Measurements from ENCODE around the gene KCNQ4.
A peak's percentile ranks its signal among the peaks of the same experiment; 100 is the strongest.

The KCNQ4 gene

DNA sequence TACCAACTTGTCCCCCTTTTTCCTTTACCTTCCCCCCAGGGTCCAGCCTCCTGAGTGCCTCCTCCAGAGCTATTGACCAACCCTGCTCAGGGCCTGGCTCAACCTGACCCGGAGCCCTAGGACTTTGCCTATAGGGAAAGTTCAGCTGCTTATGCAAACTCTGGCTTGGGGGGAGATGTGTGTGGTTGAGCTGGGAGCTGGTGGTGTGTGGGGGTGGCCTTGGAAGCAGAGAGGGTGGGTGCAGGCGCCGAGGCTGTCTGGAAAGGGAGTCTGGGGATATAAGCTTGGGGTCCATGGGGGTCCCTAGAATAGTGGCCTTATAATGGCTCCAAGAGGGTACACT, 14.1 kb downstream of the KCNQ4 start:
- DNase-seq: no peak

DNA sequence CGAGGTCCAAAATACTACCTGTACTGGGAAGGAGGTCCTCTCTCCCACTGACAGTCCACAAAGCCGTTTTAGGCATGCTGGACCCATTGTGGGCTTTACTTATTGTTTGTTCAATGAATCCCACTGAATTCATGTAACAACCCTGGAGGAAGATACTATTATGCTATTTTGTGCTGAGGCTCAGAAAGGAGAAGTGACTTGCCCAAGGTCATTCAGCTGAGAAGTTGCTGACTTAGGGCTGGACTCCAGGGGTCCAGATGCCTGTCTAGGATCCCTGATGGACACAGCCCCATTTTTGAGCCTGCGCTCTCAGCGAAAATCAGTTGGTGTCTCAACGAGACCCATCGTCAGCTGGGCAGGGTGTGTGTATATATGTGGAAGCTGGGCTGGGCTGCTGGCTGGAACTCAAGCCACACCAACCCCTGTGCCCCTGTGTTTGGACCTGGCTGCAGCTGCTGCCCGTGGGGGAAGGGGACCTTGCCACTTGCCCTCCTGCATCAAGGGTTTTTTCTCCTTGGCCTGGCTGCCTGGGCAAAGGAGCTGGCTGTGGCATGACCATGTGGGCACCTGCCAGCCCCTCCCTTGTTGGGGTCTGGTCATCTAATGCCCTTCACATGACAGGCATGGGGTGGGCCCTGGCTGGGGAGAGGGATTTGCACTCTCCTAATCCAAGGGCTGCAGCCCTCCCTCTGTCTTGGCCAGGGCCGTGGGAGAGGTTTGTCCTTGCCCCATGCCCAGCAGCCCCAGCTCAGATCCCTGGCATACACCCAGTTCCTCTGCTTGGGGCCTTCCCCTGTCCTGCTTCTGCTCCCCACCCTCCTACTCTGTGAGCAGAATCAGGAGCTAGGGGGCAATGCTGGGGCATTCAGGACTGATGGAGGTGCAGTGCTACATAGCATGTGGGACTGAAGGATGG, 15.0 kb downstream of the KCNQ4 start:
- DNase-seq: no peak

DNA sequence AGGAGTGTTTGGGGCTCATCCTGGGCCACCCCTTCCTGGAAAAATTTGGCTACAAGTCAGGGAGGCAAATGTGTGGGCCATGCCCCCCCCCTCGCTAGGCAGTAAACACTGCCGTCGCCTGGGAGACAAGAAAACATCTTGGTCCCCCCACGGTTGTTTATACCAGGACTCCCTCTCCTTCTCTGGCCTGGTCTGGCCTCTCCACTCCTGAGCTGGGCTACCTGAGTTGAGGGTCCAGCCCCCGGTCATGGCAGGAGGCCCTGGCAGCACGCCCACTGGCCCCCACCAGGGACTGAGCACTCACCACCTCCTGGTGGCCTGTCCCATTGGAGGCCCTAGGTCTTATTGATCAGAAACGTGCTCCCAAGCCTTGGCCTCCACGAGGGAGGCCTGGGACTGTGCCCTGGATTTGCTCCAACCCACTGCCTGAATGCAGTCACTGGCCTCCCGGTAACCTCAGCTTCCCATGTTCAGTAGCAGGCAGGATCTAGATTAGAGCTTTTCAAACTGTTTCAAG, 15.8 kb downstream of the KCNQ4 start:
- DNase-seq: no peak

DNA sequence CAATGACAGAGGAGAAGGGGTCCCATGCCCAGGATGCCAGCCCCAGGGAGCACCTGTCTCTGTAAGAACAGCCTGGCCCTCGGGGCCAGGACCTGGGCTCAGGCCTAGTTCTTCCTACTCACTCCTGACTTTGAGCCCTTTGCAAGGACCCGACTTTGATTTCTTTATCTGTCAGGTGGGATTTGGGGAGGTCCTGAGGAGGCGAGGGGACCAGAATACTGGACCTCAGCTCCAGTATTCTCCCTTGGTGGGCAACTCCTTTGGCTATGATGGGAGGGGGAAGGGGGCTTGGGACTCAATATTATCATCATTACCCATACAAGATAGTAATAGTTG, 18.1 kb downstream of the KCNQ4 start:
- DNase-seq: no peak

DNA sequence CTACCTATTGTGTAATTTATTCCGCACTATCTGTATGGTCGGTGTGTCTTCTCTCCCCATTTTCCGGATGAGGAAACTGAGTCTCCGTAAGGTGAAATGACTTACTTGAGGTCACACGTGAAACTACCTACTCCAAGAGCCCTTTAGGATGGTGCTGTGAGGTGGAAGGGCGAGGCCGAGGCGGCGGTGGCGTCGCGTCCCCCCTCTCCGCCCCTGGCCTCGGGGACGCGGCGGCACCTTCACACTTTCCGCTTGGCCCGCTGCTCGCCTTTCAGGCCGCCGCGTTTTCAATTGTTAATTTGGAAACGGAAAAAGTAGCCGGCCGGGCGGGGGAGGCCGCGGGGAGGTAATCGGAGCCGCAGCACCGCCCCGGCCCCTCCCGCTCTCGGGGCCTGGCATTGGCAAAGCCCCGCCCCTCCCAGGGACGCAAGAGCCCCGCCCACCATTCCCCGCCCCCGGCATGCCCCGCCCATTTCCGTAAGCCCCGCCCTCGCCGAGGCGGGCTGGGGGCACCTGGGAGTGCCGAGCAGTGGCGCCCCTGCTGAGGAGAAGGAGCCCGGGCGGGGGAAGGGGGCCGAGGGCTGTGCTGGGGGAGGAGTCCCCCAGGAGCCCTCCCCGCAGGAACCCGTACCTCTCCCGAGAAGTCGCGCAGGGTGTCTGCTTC, 18.6 kb downstream of the KCNQ4 start:
- DNase-seq: peak; percentile 59 to 78 (median 70)

DNA sequence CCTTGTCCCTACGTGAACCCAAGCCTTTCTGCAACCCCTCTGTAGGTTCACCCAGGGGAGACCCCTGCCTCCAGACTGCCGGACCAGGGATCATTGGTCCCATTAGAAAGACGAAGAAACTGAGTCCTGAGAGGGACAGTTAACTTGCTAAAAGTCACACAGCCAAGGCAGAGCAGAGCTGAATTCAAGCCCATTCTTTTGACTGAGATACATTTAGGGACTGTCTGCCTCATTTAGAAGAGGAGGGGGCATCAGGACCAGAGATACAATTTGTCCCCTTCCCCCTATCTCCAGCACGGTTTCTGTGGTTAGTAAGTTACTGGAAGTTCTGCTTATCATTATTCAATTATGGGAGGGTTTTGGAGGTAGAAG, 19.1 kb downstream of the KCNQ4 start:
- DNase-seq: no peak

DNA sequence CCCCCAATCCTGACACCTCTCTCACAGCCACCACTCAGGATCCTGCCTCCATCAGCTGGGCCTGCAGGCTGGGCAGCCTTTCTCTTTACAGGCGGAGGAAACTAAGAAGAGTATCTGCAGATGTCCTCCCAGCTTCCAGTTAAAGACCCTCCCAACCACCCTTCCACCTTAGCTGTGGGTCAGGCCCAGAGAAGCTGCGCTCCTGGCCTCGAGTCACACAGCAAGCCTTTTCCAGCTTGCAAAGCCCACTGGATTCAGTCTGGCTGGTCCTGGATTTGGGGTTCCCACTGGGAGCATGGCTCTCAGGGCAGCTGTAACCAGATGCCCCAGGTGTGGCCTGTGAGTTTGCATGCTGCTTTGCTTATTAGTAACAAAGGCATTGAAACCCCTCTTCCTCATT, 19.9 kb downstream of the KCNQ4 start:
- DNase-seq: no peak

DNA sequence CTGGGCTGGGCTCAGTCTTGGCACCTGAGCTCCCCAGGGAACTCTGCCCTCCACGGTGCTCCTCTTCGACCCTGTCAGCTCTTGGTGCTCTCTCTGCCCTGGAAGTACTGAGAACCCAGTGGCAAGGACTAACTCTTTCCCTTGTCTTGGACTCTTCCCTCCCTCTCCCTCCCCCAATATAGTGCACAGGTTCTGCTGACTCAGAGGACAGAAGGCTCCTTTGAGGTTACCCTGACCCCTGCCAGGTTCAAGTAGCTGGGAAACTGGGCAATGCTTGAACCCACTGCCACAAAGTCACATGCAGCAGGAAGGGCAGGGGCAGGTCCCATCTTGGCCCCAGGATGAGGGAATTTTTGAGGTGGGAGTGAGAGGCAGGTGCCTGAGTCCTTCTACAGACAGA, 20.3 kb downstream of the KCNQ4 start:
- no peak for DNase-seq

DNA sequence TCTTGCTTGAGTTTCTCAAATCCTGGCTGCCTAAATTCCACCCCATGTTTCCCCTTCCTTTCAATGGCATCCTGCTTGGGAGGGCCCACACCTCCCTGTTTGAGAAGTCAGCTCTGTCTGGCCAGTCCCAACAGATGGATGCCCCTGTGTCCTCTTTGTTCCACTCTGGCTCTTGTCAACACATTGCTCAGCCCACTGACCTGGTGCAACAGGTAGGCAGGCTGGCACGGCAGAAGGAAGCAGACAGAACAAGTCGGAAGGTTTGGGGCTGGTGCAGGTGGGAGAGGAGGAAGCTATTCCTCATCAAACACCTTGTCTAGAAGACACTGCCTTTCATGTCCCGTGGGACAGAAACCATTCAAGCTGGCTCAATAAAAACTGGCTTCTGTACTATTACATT, 22.7 kb downstream of the KCNQ4 start:
- DNase-seq: no peak

DNA sequence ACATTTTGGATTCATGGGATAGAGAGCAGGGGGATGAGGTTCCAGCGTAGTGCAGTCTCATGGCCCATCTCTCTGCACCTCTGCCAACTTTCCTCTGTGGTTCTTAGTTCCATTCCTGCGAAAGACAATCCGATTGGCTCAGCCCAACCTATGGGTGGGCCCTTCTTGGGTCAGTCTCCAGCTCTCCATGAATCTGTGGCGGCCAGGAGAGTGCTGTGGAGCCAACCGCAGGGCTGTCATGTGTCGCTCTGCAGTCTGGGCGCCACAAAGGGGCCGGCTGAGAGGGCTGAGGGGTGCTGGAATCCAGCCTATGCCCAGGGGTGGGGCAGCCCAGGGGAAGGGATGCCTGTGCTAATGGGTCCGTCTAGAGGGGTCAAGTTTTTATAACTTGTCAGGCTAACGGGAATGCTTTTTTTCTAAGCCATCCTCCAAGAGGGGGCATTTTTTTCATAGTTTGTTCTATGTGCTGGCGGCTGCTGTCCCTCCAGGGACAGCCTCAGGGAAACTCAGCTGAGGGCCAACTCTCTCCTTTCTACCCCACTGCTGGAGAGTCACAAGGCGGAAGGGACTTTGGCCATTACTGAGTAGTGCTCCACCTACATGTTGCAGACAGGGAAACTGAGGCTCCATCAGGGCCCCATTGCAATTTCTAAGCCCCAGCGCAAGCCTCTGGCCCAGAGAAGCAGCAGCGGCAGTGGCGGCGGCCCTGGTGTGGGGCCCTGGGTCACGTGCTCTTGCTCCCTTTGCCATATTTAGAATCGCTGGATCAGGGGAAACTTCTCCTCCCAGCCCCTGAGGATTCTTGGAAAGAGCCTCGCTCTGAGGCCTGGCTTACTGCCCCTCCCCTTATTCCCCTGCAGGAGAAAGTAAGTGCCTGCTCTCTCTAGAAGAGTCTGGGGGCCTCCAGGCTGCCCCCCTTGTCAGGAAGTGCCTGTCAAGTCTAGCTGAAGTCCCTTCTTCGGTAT, 23.4 kb downstream of the KCNQ4 start:
- no peak for DNase-seq

DNA sequence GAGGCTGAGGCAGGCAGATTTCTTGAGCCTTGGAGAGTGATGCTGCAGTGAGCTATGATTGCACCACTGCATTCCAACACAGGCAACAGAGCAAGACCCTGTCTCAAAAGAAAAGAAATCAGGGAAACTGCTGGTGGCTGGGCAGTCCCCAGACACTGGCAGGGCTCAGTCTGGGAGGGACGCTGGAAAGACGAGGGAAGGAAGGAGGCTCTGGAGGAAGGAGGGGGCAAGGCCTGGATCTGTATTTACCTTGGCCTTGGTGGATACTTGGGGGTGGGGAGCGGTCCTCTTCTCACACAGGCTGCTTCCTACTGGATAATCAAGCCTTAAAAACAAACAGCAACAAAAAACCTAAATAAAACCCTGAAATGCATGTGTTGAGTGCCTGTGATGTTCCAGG, 24.4 kb downstream of the KCNQ4 start:
- DNase-seq: no peak

DNA sequence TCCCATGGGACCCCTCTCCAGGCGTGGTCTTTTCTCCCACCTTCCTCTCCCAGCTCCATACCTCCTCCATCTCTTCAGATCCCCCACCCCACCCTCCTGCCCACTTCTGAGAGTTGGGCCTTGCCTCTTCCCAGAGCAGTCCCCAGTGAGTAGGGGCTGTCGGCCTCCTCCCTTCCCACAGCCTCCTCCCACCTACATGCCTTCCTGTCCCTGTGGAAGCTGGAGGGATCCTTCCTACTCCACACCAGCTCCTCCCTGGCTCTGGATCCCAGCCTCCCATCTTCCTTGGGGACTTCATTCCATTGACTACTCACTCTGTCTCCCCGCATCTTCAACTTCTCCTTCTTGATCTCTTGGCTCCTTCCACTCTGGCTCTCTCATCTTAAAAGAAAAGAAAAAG, 24.9 kb downstream of the KCNQ4 start:
- DNase-seq: no peak

DNA sequence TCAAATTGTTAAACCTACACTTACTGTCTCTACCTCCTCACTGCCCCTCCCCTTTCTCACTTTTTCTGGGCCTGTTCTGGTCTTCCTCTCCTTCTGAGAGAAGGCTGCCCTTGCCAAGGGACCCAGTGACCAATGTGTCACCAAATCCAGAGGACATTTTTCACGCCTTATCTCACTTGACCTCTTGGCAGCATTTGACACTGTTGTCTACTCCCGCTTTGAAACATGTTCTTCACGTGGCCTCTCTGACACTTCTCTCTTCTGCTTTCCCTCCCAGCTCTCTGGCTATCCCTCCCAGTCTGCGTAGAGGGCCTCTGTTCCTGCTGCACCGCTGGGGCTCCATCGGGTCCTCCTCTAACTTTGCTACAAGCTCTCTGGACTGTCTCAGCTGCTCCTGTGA, 25.3 kb downstream of the KCNQ4 start:
- DNase-seq: no peak

DNA sequence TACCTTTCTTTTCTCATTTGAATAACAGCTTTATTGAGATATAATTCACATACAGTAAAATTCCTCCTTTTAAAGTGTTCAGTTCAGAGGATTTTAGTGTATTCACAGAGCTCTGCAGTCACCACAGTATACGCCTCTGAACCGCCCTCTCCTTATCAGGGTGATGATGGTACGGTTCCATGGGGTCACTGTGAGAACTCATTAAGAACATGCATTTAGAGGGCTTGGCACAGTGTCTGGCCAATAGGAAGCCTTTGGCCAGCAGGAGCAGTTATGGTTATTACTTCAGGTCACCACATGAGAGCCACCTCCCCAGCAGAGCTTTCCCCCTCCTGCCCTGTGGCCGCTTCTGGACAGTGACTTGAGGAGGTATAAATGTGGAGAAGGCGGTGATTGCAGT, 27.3 kb downstream of the KCNQ4 start:
- no peak for DNase-seq

DNA sequence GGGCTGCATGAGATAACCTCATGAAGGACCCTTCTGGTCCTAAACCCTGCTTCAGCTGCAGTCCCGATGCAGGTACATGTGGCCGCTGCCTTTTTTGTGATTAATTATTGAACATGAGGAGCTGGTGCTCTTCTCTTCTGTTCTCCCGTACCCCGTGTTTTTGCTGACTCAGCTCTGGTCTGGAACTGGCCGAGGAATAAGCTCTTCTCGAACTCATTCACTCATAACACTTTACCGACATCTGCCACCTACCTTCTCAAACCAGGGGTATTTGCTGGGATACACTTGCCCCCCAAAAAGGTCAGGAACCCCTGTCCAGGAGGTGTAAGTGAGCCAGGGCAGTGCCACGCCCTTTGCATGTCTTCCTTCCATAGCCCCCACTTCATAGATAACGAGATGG, 31.8 kb downstream of the KCNQ4 start:
- no peak for DNase-seq

DNA sequence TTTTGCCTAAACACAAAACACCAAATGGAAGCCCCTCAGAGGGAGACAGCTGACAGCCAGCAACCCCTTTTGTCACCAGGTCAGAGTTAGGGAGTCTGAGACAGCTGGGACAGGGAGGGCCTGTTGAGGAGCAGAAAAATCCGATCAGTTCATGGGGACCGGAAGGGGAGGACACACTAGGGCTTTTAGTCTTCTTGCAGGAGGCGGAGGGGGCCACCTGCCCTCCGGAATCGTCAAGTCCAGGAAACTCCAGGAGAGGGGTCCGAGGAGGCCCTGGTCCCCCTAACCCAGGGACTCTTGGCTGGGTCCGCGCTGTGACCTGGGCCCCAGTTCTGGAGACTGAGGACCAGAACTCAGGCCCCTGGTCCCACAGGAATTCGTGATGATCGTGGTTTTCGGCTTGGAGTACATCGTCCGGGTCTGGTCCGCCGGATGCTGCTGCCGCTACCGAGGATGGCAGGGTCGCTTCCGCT, 34.2 kb downstream of the KCNQ4 start:
- no peak for DNase-seq

DNA sequence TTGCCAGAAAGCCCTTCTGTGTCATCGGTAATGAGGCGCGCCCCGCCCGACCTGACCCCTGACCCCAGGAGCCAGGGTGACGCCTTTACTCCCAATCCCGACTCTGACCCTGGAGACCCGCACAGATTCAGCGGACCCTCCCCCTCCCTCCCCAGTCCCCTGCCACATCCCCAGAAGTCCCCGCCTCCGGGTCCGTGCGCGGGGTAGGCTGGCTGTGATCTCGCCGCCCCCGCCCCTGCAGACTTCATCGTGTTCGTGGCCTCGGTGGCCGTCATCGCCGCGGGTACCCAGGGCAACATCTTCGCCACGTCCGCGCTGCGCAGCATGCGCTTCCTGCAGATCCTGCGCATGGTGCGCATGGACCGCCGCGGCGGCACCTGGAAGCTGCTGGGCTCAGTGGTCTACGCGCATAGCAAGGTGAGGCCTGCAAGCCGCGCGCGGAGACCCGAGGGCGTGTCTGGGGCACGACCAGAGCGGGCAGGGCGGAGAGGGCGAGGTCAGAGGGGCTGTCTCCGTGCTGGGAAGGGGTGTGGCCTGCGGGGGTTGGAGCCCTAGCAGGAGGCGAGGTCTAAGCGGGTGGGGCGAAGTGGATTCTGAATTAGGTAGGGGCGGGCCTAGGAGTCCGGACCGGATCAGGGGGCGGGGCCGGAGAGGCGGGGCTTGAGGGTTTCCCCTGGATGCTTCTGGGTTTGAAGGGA, 34.8 kb downstream of the KCNQ4 start:
- peak; percentile 57 to 85 (median 80) for DNase-seq

DNA sequence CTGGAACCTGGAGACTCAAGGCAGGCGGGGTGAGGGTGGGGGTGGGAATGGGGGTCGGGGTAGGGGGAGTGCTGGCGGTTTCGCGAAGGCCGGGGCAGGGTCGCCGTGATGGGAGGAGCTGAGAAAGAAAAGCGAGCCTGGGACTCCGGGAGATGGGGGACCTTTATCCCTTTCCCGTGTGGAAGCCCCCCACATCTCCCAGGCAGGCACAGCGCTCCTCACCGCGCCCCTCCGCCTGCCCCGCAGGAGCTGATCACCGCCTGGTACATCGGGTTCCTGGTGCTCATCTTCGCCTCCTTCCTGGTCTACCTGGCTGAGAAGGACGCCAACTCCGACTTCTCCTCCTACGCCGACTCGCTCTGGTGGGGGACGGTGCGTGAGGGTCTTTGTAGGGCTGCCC, 35.5 kb downstream of the KCNQ4 start:
- DNase-seq: no peak

DNA sequence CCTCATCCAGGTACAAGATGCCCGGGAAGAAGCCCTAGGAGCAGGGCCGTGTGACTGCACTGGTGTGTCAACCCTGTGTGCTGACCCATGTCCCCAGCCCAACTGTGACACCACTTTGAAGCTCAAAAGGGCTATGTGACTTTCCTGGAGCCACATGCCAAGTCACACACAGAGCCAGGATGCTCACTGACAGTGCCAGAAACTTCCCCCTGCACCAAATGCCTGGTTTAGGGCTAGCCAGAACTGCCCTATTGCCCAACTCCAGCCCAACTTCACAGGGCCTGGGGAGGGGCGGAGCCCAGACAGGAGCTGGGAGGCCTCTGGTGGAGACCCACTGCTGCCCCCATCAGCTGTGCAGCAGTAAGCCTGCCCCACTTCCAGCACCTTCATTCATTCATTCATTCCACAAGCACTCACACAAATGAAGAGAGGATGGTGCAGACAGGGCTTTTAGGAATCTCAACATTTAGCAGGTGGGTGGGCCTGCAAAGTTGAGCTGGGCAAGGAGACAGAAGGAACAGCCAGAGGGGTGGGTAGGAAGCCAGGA, 36.7 kb downstream of the KCNQ4 start:
- DNase-seq: no peak

DNA sequence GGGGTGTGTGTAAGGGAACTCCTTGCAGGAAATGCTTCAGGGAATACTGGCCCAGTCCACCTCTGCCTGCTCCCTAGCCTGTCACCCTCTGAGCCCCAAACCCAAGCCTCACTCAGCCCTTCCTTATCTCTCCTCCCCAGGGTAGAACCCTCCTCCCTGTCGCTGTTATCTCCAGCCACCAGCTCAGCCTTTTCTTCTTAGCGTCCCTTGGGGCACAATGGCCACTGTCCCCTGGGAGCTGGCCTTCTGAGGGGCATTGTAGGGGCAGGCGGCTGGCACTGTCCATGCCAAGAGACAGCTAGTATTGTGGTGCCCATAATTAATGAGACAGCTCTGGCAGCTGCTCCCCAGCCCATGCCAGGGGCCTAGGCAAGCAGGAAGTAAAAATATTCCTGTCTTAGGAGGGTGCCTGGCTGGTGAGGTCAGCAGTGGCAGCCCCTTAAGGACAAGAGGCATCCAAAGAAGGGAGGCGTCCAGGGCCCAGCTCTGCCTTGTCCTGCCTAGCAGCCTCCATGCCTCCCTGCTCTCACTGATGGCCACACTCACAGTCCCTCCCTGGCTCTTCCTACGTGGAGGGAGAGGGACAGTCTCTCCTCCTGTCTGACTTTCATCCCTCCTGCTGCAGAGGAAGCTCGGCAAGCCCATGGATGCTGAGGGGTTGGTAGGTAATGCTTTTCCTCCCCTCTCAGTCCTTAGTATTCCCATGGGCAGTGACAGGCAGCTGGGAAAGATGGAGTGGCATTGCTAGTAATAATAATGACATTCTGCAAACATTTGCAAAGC, 37.5 kb downstream of the KCNQ4 start:
- DNase-seq: no peak

DNA sequence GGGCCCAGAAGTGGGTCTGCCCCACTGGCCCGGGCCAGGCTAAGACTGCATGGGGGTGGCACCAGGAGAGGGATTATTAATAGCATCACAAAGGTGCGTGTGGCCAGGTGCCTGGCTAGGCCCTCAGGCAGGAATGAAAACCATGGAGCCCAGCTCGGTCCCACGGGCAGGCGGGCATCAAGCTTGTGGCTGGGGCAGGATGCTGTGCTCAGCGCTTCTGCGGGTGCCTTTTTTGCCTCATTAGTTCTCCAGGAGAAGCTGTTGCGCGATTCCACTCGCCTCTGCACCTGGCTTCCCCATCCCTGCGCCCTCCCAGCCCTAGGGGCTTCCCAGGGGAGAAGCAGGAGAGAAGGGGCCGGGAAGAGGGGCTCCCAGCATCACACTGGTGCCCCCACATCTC, 39.3 kb downstream of the KCNQ4 start:
- no peak for DNase-seq

DNA sequence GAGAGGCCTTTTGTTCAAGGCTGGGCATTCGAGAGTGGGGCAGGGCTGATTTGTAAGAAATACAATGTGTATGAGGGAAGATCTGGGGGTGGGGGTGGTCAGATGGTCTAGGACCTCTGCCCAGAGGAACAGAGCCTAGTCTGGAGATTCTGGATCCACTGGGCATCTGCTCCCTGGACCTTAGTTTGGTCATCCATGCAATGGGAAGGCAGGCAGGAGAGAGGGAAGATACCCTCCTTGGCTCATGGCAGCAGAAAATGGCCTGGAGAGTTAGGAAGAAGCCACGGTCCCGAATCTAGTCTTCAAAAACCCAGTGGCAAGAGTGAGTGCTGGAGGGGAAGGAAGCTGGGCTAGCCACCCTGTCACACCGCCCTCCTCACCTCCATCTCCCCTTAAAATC, 39.8 kb downstream of the KCNQ4 start:
- no peak for DNase-seq
